A549 treated with CORT108297 at 1 μM for 4 hours (cell line): ENCODE data around the gene CLDN22. TPM values are rescaled to one million over a fixed set of nuclear protein-coding genes. Genes with fewer than 3 reads are reported as not detected.

ENCODE experiments used
- total RNA-seq: library from RNA; stranded (reverse); fragments of 200-300 nt; extraction: Qiagen RNA extraction; gene quantifications from 5 replicates; pipeline ENCODE4 v1.2.3, GENCODE V29; 2022

CLDN22 gene
- total RNA-seq: not detected in 5 replicates

GRCh38 chr4:183320211-183321059 is at the start of gene CLDN22:
Gene CLDN22, minus strand, starts transcription at chr4:183320276. Its CDS starts 58 bp downstream, at chr4:183320218.

GRCh38 chr4:183322326-183322725 is 2.2 kb upstream of the CLDN22 start, which contains the start of gene CLDN24:
Gene CLDN24, minus strand, starts transcription at chr4:183322426. Its CDS starts 0 bp downstream, at chr4:183322426.

Other genes starting within 250 kb of the CLDN22 start
- gene WWC2, start 221.0 kb downstream of the CLDN22 start, total RNA-seq: 10.8 to 17.9 TPM (median 14.9 TPM) in 5 replicates
- not detected in 5 replicates for gene CLDN24, start 2.1 kb upstream of the CLDN22 start, total RNA-seq
- gene CDKN2AIP, start 124.4 kb upstream of the CLDN22 start, total RNA-seq: 10.6 to 12.1 TPM (median 11.1 TPM) in 5 replicates
- gene ING2, start 184.8 kb upstream of the CLDN22 start, total RNA-seq: 9.3 to 12.3 TPM (median 10.2 TPM) in 5 replicates